ENCODE measurements around the gene PTDSS2. TPM values are rescaled to one million over a fixed set of nuclear protein-coding genes. Genes with fewer than 3 reads are reported as not detected.
A peak's percentile ranks its signal among the peaks of the same experiment; 100 is the strongest.

The PTDSS2 gene
- total RNA-seq, 8 experiments from 2014 or later: 11.4 to 37.9 (median 21.2) TPM

DNA sequence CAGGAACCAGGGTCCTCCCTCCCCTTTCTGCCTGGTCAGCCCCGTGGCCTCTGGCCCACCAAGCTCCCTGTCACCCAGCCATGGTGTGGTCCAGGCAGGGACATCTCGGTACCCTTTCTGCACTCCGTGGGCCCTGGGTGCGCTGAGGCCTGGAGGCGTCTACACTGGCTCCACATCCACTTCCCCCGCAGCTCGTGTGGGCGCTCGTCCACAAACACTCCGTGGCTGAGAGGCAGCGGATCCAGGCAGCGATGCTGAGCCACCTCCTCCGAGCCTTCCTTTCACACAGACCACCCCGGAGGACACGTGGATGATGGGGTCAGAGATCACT, 40.8 kb downstream of the PTDSS2 start:
- in situ Hi-C loops (cut with MboI; ENCODE audit: low pct_unique_long_range_greater_than_20kb in 2 of 9, low sequenced_read_pairs in 9 of 9, unreplicated experiment in 9 of 9): no loop called here
- peak in 1 of 8 experiments; percentile 7 for ATAC-seq (replicated peaks in 6 of 8)
- H3K4me3 ChIP-seq: no peak overlapping the region
- WGBS, 10 experiments: 87 to 100% methylated on average over 1 to 6 of the region's 15 CpGs; no CpG with 5 or more reads in 8 of the 10 experiments
- H3K27ac ChIP-seq: no peak overlapping the region
- H3K4me1 ChIP-seq (replicated peaks in 1 of 2): no peaks in the 10 kb centered on the region

DNA sequence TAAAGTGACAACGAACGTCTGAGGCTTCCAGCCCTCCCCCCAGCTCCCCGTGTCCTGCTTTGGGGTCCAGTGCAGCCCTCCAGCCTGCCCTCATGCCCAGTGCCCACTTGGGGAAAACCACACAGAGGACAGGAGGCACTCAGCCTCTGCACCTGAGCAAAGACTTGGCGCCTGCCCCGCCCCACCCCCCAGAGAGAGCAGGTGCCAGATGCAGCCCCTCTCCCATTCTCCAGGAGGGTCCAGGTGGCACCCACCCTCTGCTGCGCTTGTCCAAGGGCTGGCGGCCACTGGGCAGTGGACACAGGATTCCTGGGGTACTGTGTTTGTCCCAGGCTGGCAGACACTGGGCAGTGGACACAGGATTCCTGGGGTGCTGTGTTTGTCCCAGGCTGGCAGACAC, 41.3 kb downstream of the PTDSS2 start:
- H3K4me3 ChIP-seq: no peak overlapping the region
- H3K27ac ChIP-seq: no peak overlapping the region
- 100% methylated on average over 1 to 2 of the region's 7 CpGs; no CpG with 5 or more reads in 8 of the 10 experiments for WGBS, 10 experiments
- in situ Hi-C loops (cut with MboI; ENCODE audit: low pct_unique_long_range_greater_than_20kb in 2 of 9, low sequenced_read_pairs in 9 of 9, unreplicated experiment in 9 of 9): no loop called here
- H3K4me1 ChIP-seq (replicated peaks in 1 of 2): no peaks in the 10 kb centered on the region
- ATAC-seq (replicated peaks in 6 of 8): no peak

DNA sequence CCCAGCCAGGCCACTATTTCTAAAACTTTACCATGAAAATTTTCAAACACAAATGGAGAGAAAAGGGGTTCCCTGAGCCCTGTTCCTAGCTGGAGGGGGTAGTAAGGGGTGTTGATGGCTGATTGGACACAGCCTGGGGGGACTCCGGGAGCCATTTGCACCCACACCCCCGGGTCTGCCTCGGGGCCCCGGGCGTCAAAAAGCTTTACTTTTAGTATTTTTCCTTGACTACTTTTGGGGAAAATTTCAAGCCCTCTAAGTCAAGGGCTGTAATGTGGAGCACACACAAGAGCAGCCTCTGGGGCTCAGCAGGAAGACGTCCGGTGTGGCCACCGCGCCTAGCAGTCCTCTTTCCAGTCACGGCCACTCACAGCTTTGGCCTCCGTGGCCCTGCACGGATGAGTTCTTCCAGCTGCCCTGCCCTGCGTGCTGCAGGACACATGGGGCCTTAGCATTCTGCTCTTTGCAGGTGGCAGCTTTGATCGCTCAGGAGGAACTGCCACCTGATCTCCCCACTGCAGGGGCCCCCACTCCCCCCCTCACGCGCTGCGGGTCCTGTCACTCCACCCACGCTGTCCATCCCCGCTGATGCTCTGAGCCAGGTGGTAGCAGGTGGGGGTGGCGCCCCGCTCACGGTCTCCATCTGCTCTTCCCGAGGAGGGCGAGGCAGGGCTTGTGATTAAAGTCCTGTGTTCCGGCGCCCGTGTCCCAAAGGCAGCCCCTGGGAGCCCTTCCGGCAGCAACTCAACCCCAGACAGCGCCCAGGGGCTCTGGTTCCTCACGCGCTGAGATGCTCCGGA, 42.5 kb downstream of the PTDSS2 start:
- WGBS, 10 experiments: 96 to 100% (median 100%) methylated on average over 1 to 10 of the region's 32 CpGs; no CpG with 5 or more reads in 6 of the 10 experiments
- ATAC-seq (replicated peaks in 6 of 8): peak in 1 of 8 experiments; percentile 5
- Histone ChIP-seq H3K27ac (no peak overlapping the region), H3K4me3 (no peak overlapping the region), H3K4me1 (replicated peaks in 1 of 2) (no peaks in the 10 kb centered on the region)
- in situ Hi-C loops (cut with MboI; ENCODE audit: low pct_unique_long_range_greater_than_20kb in 2 of 9, low sequenced_read_pairs in 9 of 9, unreplicated experiment in 9 of 9): no loop called here

DNA sequence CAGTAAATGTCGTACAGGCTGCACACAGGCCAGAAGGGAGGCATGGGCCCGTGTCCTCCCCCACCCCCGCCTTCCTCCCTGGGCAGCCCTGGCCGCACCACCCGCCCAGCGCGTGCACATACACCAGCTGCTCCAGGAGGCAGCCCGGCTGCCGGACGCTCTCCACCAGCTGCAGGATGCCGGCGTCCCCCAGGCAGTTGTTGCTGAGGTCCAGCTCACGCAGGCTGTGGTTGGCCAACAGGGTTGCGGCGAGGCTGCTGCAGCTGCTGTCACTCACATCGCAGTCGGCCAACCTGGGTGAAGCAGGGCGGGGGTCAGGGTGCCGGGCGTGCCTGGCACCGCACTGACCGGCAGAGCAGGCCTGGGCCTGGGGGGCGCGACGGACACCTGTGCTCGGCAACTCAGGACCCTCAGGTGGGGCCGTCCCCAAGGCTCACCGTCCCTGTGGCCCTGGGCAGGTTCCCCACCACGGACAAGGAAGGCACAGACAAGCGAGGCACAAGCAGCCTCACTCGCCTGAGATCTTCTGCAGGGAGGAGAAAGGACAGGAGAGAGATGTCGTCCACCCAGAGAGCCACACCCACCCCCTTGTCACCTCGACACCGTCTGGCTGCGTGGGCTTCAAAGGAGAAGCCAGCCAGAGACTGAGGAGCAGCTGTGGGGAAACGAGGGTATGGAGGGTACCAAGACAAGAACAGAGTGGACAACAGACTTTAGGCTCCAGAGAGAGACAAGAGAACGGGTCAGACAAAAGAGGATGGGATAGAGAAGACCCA, 44.9 kb downstream of the PTDSS2 start:
- in situ Hi-C loops (cut with MboI; ENCODE audit: low pct_unique_long_range_greater_than_20kb in 2 of 9, low sequenced_read_pairs in 9 of 9, unreplicated experiment in 9 of 9): no loop called here
- Histone ChIP-seq H3K27ac (no peak overlapping the region), H3K4me3 (no peak overlapping the region), H3K4me1 (replicated peaks in 1 of 2) (no peaks in the 10 kb centered on the region)
- 82 to 100% (median 86%) methylated on average over 1 to 6 of the region's 37 CpGs; no CpG with 5 or more reads in 6 of the 10 experiments for WGBS, 10 experiments
- peak in 5 of 8 experiments; percentile 7 to 27 (median 20) for ATAC-seq (replicated peaks in 6 of 8)

DNA sequence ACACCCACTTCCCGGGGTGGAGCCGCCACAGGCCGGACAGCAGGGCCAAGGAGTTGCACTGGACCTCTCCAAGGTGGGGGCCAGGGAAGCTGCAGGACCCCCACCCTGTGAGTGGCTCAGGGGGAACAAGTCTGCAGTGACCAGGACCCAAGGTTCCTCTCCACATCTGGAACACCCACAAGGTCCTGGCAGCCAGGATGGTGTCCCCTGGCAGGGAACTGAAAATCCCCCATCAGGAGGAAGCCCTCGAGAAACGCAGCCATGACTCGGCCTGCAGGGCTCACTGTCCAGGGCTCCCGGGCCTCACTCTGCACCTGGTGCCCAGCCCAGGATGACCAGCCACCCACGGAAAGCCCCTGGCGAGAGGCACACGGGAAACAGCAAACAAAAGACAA, 45.5 kb downstream of the PTDSS2 start:
- Histone ChIP-seq H3K27ac (no peak overlapping the region), H3K4me3 (no peak overlapping the region), H3K4me1 (replicated peaks in 1 of 2) (no peaks in the 10 kb centered on the region)
- in situ Hi-C loops (cut with MboI; ENCODE audit: low pct_unique_long_range_greater_than_20kb in 2 of 9, low sequenced_read_pairs in 9 of 9, unreplicated experiment in 9 of 9): no loop called here
- ATAC-seq (replicated peaks in 6 of 8): peak in 1 of 8 experiments; percentile 1
- WGBS, 10 experiments: 57 to 100% (median 90%) methylated on average over 2 to 7 of the region's 10 CpGs; no CpG with 5 or more reads in 2 of the 10 experiments

DNA sequence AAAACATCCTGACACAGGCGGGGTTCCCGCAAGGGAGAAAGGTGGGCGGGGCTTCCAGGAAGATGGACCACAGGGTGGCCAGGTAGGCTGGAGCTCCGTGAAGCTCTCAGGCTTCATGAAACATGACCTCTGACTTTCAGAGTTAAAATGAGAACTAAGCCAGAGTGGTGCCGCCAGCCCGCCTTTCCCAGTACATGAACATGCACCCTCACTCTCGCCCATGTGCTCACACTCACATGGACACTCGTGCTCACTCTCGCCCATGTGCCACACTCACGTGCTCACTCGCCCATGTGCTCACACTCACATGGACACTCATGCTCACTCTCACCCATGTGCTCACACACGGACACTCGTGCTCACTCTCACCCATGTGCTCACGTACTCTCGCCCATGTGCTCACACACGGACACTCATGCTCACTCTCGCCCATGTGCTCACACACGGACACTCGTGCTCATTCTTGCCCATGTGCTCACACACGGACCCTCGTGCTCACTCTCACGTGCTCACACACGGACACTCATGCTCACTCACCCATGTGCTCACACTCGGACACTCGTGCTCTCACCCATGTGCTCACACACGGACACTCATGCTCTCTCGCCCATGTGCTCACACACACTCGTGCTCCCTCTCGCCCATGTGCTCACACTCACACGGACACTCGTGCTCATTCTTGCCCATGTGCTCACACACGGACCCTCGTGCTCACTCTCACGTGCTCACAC, 46.9 kb downstream of the PTDSS2 start:
- in situ Hi-C loops (cut with MboI; ENCODE audit: low pct_unique_long_range_greater_than_20kb in 2 of 9, low sequenced_read_pairs in 9 of 9, unreplicated experiment in 9 of 9): no loop called here
- Histone ChIP-seq H3K27ac (no peak overlapping the region), H3K4me1 (replicated peaks in 1 of 2) (no peaks in the 10 kb centered on the region), H3K4me3 (no peak overlapping the region)
- no peak for ATAC-seq (replicated peaks in 6 of 8)
- WGBS, 10 experiments: 60 to 100% (median 98%) methylated on average over 1 to 23 of the region's 34 CpGs; no CpG with 5 or more reads in 1 of the 10 experiments

DNA sequence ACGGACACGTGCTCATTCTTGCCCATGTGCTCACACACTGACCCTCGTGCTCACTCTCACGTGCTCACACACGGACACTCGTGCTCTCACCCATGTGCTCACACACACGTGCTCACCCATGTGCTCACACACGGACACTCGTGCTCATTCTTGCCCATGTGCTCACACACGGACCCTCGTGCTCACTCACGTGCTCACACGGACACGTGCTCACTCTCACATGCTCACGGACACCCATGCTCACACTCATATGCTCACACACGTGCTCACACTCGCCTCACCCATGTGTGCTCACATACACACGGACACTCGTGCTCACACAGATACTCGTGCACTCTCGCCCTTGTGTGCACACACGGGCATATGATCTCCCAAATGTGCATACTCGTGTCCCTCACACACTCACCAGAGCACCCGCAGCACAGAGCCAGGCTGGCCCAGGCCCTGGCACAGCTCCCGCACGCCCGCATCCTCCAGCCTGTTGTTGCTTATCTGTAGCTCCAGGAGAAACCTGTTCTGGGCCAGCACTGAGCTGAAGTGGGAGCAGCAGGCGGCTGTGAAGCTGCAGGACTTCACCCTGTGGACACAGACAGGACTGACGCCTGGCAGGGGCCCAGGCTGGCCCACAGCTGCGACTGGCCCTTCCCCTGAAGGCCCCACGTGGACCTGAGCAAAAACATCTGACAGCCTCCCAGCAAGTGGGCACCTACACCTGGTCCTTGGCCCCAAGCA, 47.7 kb downstream of the PTDSS2 start:
- Histone ChIP-seq H3K4me3 (no peak overlapping the region), H3K4me1 (replicated peaks in 1 of 2) (no peaks in the 10 kb centered on the region), H3K27ac (no peak overlapping the region)
- ATAC-seq (replicated peaks in 6 of 8): no peak
- in situ Hi-C loops (cut with MboI; ENCODE audit: low pct_unique_long_range_greater_than_20kb in 2 of 9, low sequenced_read_pairs in 9 of 9, unreplicated experiment in 9 of 9): no loop called here
- WGBS, 10 experiments: 95 to 100% (median 100%) methylated on average over 2 to 16 of the region's 31 CpGs

DNA sequence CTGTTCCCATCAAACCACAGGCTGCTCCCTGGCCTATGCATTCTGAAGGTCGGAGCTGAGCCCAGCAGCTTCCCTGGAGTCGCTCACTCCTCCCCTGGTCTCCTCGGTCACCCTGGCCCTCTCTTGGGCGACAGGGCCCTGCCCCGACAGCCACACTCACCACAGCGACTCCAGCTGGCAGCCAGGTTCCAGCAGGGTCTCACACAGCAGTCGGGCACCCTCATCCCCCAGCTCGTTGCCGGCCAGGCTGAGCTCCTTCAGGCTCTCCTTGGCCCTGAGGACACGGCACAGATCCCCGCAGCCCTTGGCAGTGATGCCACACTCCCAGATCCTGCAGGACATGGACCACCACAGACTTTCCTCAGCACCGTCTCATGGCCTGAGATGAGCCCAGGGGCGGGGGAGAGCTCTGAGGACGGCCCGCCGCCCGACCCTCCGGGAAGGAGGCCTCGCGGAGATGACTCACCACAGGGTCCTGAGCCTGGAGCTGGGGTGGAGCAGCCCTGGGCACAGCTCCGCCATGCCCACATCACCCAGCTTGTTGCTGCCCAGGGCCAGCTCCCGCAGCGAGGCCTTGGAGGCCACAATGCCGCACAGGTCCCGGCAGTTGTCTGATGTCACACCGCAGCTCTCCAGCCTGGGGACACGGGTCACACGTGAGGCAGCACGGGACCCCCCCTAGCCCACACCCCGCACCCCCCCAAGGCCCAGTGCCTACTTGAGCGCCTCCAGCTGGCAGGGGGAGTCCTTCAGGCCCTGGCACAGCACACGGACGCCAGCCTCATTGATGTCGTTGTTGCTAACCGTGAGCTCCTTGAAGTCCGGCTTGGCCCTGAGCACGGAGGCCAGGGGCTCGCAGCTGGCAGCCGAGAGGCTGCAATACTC, 48.5 kb downstream of the PTDSS2 start:
- WGBS, 10 experiments: 93 to 100% (median 96%) methylated on average over 1 to 8 of the region's 39 CpGs; no CpG with 5 or more reads in 5 of the 10 experiments
- in situ Hi-C loops (cut with MboI; ENCODE audit: low pct_unique_long_range_greater_than_20kb in 2 of 9, low sequenced_read_pairs in 9 of 9, unreplicated experiment in 9 of 9): no loop called here
- ATAC-seq (replicated peaks in 6 of 8): no peak
- Histone ChIP-seq H3K27ac (no peak overlapping the region), H3K4me3 (no peak overlapping the region), H3K4me1 (replicated peaks in 1 of 2) (no peaks in the 10 kb centered on the region)

DNA sequence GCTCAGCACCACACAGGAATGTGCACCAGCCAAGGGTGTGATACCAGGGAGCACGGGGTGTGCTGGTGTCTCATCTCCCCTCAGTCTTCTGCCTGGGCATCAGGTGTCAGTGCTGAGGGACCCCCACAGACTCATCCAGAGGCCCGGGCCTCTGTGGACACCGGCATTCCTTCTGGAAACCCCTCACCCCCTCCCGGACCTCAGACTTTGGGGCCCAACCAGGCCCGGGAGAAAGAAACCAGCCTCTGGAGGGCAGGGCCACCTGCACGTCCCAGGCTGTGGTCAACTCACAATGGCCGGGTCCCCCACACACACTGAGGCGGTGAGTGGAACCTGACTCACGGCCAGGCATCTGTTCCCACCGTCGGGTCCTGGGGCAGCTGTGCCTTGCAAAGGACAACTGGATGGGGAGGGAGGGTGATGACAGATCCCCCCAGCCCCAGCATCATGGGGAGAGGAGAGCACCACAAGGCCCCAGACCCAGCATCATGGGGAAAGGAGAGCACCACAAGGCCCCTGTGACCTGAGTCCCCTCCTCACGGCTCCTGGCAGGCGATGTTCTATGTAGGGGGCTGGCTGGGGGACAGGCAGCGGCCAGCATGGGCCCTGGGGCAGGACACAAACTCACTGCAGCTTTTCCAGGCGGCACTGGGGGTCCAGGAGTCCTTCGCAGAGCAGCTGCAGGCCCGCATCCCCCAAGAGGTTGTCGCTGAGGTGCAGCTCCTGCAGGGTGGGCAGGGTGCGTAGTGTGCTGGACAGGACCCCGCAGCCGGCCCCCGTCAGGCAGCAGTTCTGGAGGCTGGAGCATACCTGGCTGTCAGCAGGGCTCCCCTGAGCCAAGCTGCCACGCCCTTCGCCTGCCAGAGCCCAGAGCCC, 49.4 kb downstream of the PTDSS2 start:
- 87 to 100% (median 100%) methylated on average over 1 to 10 of the region's 24 CpGs; no CpG with 5 or more reads in 5 of the 10 experiments for WGBS, 10 experiments
- Histone ChIP-seq H3K4me3 (no peak overlapping the region), H3K4me1 (replicated peaks in 1 of 2) (peaks cover 0 to under 1% of the 10 kb centered on the region in 2 donors), H3K27ac (no peak overlapping the region)
- in situ Hi-C loops (cut with MboI; ENCODE audit: low pct_unique_long_range_greater_than_20kb in 2 of 9, low sequenced_read_pairs in 9 of 9, unreplicated experiment in 9 of 9): no loop called here
- no peak for ATAC-seq (replicated peaks in 6 of 8)

DNA sequence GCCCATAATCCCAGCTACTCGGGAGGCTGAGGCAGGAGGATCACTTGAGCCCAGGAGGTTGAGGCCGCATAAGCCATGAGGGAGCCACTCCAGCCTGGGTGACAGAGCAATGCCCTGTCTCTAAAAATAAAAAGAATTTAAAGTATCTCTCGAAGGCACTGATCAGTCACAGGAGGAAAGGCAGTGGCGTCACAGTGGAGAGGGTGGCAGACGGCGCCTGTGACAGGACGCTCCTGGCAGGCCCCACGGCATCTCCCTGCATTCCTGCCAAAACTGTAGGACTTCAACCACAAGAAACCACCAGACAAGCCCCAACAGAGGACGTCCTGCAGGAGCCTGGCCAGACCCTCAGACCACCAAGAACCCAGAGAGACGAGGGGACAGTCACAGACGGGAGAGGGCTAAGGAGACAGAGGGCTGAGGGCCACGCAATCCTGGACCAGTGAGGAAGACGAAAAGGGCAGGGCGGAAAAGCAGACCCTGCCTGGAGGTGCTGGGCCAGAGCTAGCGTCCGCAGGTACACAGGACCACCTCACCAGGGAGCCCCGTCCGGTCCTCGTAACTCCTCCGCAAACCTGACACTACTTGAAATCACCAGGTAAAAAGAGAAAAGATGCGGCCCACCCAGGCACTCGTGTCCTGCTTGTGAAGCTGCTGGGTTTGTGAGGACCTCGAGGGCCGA, 51.1 kb downstream of the PTDSS2 start:
- 82 to 100% (median 100%) methylated on average over 2 to 9 of the region's 24 CpGs; no CpG with 5 or more reads in 4 of the 10 experiments for WGBS, 10 experiments

More for the DNA sequence above, 51.1 kb downstream of the PTDSS2 start:
- in situ Hi-C loops (cut with MboI; ENCODE audit: low pct_unique_long_range_greater_than_20kb in 2 of 9, low sequenced_read_pairs in 9 of 9, unreplicated experiment in 9 of 9): no loop called here
- Histone ChIP-seq H3K4me3 (no peak overlapping the region), H3K4me1 (replicated peaks in 1 of 2) (peaks cover 13 to 14% of the 10 kb centered on the region in 2 donors), H3K27ac (no peak overlapping the region)
- ATAC-seq (replicated peaks in 6 of 8): no peak

All from motor neuron (in vitro differentiated cells).